ENCODE results near the gene MAPRE2. TPM values are rescaled to one million over a fixed set of nuclear protein-coding genes. Genes with fewer than 3 reads are reported as not detected.

The MAPRE2 gene
- total RNA-seq, 2 donors from 2014 or later = 31.8 to 54.2 TPM

DNA sequence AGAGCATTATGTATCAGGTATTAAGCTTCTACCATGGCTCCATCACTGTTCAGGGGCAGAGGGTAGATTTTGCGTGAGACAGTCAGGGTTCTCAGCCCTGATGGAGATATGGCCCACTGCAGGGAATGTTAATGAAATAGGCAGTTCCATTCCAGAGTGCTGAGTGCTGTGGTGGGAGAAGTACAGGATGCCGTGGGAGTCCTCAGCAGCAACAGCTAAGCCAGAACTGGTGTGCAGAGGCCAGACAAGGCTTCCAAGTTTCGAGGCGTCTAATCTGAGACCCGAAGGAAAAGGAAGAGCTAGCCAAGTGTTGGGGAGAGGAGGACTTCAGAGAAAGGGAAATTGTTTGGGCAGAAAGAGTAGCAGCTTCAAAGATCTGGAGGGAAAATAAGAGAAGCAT, 30.2 kb upstream of the MAPRE2 start:
- H3K27ac ChIP-seq = no peak overlapping the region
- no peaks in the 10 kb centered on the region for H3K4me1 ChIP-seq (ENCODE audit: control insufficient read depth in 1 of 2, low read depth in 2 of 2)
- DNase-seq (ENCODE audit: low spot score) (no peak), ATAC-seq (ENCODE audit: insufficient number of reproducible peaks, low FRiP score, low read depth) (no peak)
- no peaks in the 10 kb centered on the region for H3K36me3 ChIP-seq
- H3K27me3 ChIP-seq (replicated peaks; ENCODE audit: insufficient read depth) = no peaks in the 10 kb centered on the region
- H3K9me3 ChIP-seq = no peaks in the 10 kb centered on the region
- no peak overlapping the region for H3K4me3 ChIP-seq
- TF ChIP-seq, protein P1, sequence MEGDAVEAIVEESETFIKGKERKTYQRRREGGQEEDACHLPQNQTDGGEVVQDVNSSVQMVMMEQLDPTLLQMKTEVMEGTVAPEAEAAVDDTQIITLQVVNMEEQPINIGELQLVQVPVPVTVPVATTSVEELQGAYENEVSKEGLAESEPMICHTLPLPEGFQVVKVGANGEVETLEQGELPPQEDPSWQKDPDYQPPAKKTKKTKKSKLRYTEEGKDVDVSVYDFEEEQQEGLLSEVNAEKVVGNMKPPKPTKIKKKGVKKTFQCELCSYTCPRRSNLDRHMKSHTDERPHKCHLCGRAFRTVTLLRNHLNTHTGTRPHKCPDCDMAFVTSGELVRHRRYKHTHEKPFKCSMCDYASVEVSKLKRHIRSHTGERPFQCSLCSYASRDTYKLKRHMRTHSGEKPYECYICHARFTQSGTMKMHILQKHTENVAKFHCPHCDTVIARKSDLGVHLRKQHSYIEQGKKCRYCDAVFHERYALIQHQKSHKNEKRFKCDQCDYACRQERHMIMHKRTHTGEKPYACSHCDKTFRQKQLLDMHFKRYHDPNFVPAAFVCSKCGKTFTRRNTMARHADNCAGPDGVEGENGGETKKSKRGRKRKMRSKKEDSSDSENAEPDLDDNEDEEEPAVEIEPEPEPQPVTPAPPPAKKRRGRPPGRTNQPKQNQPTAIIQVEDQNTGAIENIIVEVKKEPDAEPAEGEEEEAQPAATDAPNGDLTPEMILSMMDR (IDR thresholded peaks at IDR 0.05) = no peak

- Histone ChIP-seq H3K4me1 (ENCODE audit: control insufficient read depth in 1 of 2, low read depth in 2 of 2) (peaks cover 0 to 7% of the 10 kb centered on the region in 2 donors), H3K9me3 (no peaks in the 10 kb centered on the region), H3K4me3 (no peak overlapping the region), H3K36me3 (no peaks in the 10 kb centered on the region), H3K27me3 (replicated peaks; ENCODE audit: insufficient read depth) (no peaks in the 10 kb centered on the region), H3K27ac (no peak overlapping the region)
- ATAC-seq (ENCODE audit: insufficient number of reproducible peaks, low FRiP score, low read depth) (no peak), DNase-seq (ENCODE audit: low spot score) (no peak)
- TF ChIP-seq, protein P1 (IDR thresholded peaks at IDR 0.05) = no peak
Observed at GRCh38 chr18:35019933-35020332, 21.3 kb upstream of the MAPRE2 start.

GRCh38 chr18:35022426-35023001, 18.7 kb upstream of the MAPRE2 start:
- H3K9me3 ChIP-seq = no peaks in the 10 kb centered on the region
- H3K27ac ChIP-seq = no peak overlapping the region
- H3K4me3 ChIP-seq = no peak overlapping the region
- peaks cover 3 to 20% of the 10 kb centered on the region in 2 donors for H3K4me1 ChIP-seq (ENCODE audit: control insufficient read depth in 1 of 2, low read depth in 2 of 2)
- DNase-seq (ENCODE audit: low spot score) (no peak), ATAC-seq (ENCODE audit: insufficient number of reproducible peaks, low FRiP score, low read depth) (no peak)
- H3K27me3 ChIP-seq (replicated peaks; ENCODE audit: insufficient read depth) = no peaks in the 10 kb centered on the region
- no peaks in the 10 kb centered on the region for H3K36me3 ChIP-seq
- TF ChIP-seq, protein P1 (IDR thresholded peaks at IDR 0.05) = no peak

DNA sequence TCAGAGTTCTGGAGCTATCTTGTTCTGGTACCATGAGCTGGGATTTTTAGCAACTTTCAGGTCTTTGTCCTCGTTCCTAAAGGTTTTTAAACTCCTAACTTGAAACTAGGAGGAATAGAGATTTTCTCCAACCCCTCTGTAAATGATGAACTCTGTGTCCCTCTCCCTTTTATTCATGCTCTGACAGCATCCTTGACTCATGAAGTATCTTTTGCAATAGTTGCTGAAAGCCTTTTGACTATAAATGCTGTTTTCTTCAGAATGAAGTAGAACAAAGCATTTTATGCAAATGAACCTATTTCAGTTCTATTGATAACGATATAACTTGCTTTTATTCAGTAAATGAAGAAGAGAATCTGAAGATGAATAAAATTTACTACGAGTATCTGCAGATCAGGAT, 17.0 kb upstream of the MAPRE2 start:
- no peaks in the 10 kb centered on the region for H3K9me3 ChIP-seq
- peaks cover 4 to 28% of the 10 kb centered on the region in 2 donors for H3K4me1 ChIP-seq (ENCODE audit: control insufficient read depth in 1 of 2, low read depth in 2 of 2)
- ATAC-seq (ENCODE audit: insufficient number of reproducible peaks, low FRiP score, low read depth) = no peak
- H3K27me3 ChIP-seq (replicated peaks; ENCODE audit: insufficient read depth) = no peaks in the 10 kb centered on the region
- no peak overlapping the region for H3K4me3 ChIP-seq
- no peaks in the 10 kb centered on the region for H3K36me3 ChIP-seq
- TF ChIP-seq, protein P1 (IDR thresholded peaks at IDR 0.05) = no peak
- H3K27ac ChIP-seq = no peak overlapping the region
- DNase-seq (ENCODE audit: low spot score) = no peak

- Histone ChIP-seq H3K27ac (peak overlapping the region in 1 of 2 donors; percentile 3), H3K4me3 (no peak overlapping the region), H3K4me1 (ENCODE audit: control insufficient read depth in 1 of 2, low read depth in 2 of 2) (peaks cover 8 to 36% of the 10 kb centered on the region in 2 donors), H3K36me3 (no peaks in the 10 kb centered on the region), H3K9me3 (no peaks in the 10 kb centered on the region), H3K27me3 (replicated peaks; ENCODE audit: insufficient read depth) (no peaks in the 10 kb centered on the region)
- DNase-seq (ENCODE audit: low spot score) = peak; percentile 38
- peak; percentile 71 for ATAC-seq (ENCODE audit: insufficient number of reproducible peaks, low FRiP score, low read depth)
- TF ChIP-seq, protein P1 (IDR thresholded peaks at IDR 0.05) = no peak
Observed at GRCh38 chr18:35024965-35025364, 16.2 kb upstream of the MAPRE2 start.

Data from thoracic aorta (tissue), 2 donors.